OCI-LY1 (cell line): ENCODE results near the gene SLC25A10.

Experiments used
- H2AFZ ChIP-seq: fragments of 200-600 bp; sonication (generic), shearing (Covaris generic); 2 replicates; pipeline ENCODE4 v1.6.0; 2014; ENCODE audit warnings: antibody characterized with exemption, mild to moderate bottlenecking, low read length
- H3F3A ChIP-seq: fragments of 200-600 bp; sonication (generic), shearing (Covaris generic); 2 replicates; pipeline ENCODE4 v1.6.0; 2014; ENCODE audit warnings: mild to moderate bottlenecking, antibody characterized with exemption, low read length, moderate library complexity; ENCODE audit not compliant: insufficient read depth
- H3K27ac ChIP-seq: fragments of 200-600 bp; sonication (generic); 2 replicates; pipeline ENCODE4 v1.5.1; 2014; ENCODE audit warnings: low read length, mixed run types, mild to moderate bottlenecking, low read depth; ENCODE audit not compliant: poor library complexity, severe bottlenecking
- H3K27me3 ChIP-seq: fragments of 200-600 bp; sonication (generic); 2 replicates; pipeline ENCODE4 v1.6.0; 2014; ENCODE audit warnings: antibody characterized with exemption, mild to moderate bottlenecking, low read length, moderate library complexity; ENCODE audit not compliant: insufficient read depth
- H3K36me3 ChIP-seq: fragments of 200-600 bp; sonication (generic); 2 replicates; pipeline ENCODE4 v1.6.1; 2014; ENCODE audit warnings: mild to moderate bottlenecking, antibody characterized with exemption, low read length, moderate library complexity, mixed read lengths; ENCODE audit not compliant: insufficient read depth
- H3K4me1 ChIP-seq: fragments of 200-600 bp; sonication (generic); 2 replicates; pipeline ENCODE4 v1.5.1; 2014; ENCODE audit warnings: mild to moderate bottlenecking, low read length, moderate library complexity; ENCODE audit not compliant: insufficient read depth, severe bottlenecking
- H3K4me2 ChIP-seq: fragments of 200-600 bp; sonication (generic), shearing (Covaris generic); 2 replicates; pipeline ENCODE4 v1.6.1; 2014; ENCODE audit warnings: low read length
- H3K4me3 ChIP-seq: fragments of 200-600 bp; sonication (generic); 2 replicates; pipeline ENCODE4 v1.5.1; 2014; ENCODE audit warnings: low read length, low read depth, mild to moderate bottlenecking, mixed read lengths; ENCODE audit not compliant: poor library complexity, severe bottlenecking
- H3K79me2 ChIP-seq: fragments of 200-600 bp; shearing (Covaris generic); 2 replicates; pipeline ENCODE4 v1.6.1; 2016; ENCODE audit warnings: mixed run types, low read length, mixed read lengths; ENCODE audit not compliant: insufficient read depth
- H3K9ac ChIP-seq: fragments of 200-600 bp; sonication (generic), shearing (Covaris generic); 2 replicates; pipeline ENCODE4 v1.6.1; 2014; ENCODE audit warnings: mild to moderate bottlenecking, low read length, mixed read lengths
- H3K9me2 ChIP-seq: fragments of 200-600 bp; sonication (generic), shearing (Covaris generic); 2 replicates; pipeline ENCODE4 v1.6.1; 2014; ENCODE audit warnings: low read depth, mild to moderate bottlenecking, low read length, mixed read lengths
- H3K9me3 ChIP-seq: fragments of 200-600 bp; shearing (Covaris generic); 2 replicates; pipeline ENCODE4 v1.6.1; 2014; ENCODE audit warnings: low read length, mixed read lengths
- H4K20me1 ChIP-seq: fragments of 200-600 bp; sonication (generic), shearing (Covaris generic); 2 replicates; pipeline ENCODE4 v1.6.0; 2016; ENCODE audit warnings: mild to moderate bottlenecking, low read length; ENCODE audit not compliant: insufficient read depth
- EZH2 ChIP-seq: fragments of 200-600 bp; sonication (generic), shearing (Covaris generic); IDR thresholded peaks from 2 replicates; pipeline ENCODE4 v1.8.0; 2017; ENCODE audit warnings: borderline replicate concordance, mixed run types, mild to moderate bottlenecking, antibody characterized with exemption, low read length, moderate library complexity, mixed read lengths
- TF ChIP-seq, protein P1 (sequence below): fragments of 200-600 bp; sonication (generic), shearing (Covaris generic); IDR thresholded peaks from 2 replicates; pipeline ENCODE4 v1.5.1; 2017; ENCODE audit warnings: mild to moderate bottlenecking, antibody characterized with exemption, low read length, moderate library complexity, mixed read lengths

Gene SLC25A10

GRCh38 chr17:81706232-81706611 lies 5.9 kb upstream of the SLC25A10 start:
- Histone ChIP-seq H2AFZ (no peak overlapping the region), H3K9me3 (no peaks in the 10 kb centered on the region), H3K4me2 (no peak overlapping the region), H3F3A (0 out of 2 replicates have a peak, but pooled peaks cover 4% of the 10 kb centered on the region), H4K20me1 (no peaks in the 10 kb centered on the region), H3K9me2 (no peaks in the 10 kb centered on the region), H3K27ac (no peak overlapping the region), H3K27me3 (no peaks in the 10 kb centered on the region), H3K79me2 (peaks cover 28% of the 10 kb centered on the region), H3K36me3 (peaks cover 65% of the 10 kb centered on the region), H3K4me3 (no peak overlapping the region), H3K9ac (no peak overlapping the region), H3K4me1 (peaks cover 37% of the 10 kb centered on the region)
- no peak for TF ChIP-seq EZH2
- TF ChIP-seq, protein P1, sequence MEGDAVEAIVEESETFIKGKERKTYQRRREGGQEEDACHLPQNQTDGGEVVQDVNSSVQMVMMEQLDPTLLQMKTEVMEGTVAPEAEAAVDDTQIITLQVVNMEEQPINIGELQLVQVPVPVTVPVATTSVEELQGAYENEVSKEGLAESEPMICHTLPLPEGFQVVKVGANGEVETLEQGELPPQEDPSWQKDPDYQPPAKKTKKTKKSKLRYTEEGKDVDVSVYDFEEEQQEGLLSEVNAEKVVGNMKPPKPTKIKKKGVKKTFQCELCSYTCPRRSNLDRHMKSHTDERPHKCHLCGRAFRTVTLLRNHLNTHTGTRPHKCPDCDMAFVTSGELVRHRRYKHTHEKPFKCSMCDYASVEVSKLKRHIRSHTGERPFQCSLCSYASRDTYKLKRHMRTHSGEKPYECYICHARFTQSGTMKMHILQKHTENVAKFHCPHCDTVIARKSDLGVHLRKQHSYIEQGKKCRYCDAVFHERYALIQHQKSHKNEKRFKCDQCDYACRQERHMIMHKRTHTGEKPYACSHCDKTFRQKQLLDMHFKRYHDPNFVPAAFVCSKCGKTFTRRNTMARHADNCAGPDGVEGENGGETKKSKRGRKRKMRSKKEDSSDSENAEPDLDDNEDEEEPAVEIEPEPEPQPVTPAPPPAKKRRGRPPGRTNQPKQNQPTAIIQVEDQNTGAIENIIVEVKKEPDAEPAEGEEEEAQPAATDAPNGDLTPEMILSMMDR, result no peak

DNA sequence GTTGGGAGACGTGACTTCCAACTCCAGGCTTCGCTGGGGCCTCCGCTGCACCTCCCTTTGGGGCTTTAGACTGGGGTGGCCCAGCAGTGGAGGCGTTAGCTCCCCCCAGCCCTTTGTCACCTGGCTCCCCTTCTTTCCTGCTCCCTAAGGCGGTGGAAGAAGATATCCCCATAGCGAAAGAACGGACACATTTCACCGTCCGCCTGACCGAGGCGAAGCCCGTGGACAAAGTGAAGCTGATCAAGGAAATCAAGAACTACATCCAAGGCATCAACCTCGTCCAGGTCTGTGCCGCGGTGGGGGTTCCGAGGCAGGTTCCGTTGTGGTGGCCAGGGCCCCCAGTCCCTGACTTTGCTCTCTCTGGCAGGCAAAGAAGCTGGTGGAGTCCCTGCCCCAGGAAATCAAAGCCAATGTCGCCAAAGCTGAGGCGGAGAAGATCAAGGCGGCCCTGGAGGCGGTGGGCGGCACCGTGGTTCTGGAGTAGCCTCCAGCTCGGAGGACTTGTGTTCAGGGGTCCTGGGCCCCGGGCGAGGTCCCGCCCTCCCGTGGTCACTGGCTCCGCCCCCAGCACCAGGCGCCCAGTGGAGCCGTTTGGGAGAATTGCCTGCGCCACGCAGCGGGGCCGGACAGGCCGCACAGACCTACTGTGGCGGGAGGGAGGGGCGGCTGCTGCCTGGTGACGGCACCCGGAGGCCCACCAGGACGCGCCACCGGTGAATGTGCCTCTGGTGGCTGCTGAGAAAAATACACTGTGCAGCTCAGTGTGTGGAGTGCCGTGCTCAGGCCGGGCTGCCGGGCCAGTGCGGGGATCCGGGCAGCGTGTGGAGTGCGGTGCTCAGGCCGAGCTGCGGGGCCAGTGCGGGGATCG lies 5.1 kb upstream of the SLC25A10 start:
- H3K27ac ChIP-seq, result no peak overlapping the region
- H3K4me1 ChIP-seq, result peaks cover 37% of the 10 kb centered on the region
- TF ChIP-seq EZH2, result no peak
- no peaks in the 10 kb centered on the region for H3K9me3 ChIP-seq
- no peak overlapping the region for H2AFZ ChIP-seq
- no peak overlapping the region for H3K4me3 ChIP-seq
- H3K36me3 ChIP-seq, result peaks cover 57% of the 10 kb centered on the region
- H3K9me2 ChIP-seq, result no peaks in the 10 kb centered on the region
- no peaks in the 10 kb centered on the region for H3K27me3 ChIP-seq
- H3K9ac ChIP-seq, result no peak overlapping the region
- no peaks in the 10 kb centered on the region for H4K20me1 ChIP-seq
- 0 out of 2 replicates have a peak, but pooled peaks cover 4% of the 10 kb centered on the region for H3F3A ChIP-seq
- H3K79me2 ChIP-seq, result peaks cover 20% of the 10 kb centered on the region
- no peak overlapping the region for H3K4me2 ChIP-seq

GRCh38 chr17:81707725-81708646 lies 4.1 kb upstream of the SLC25A10 start:
- no peaks in the 10 kb centered on the region for H3K27me3 ChIP-seq
- no peaks in the 10 kb centered on the region for H3K9me2 ChIP-seq
- peaks cover 48% of the 10 kb centered on the region for H3K36me3 ChIP-seq
- H3K9ac ChIP-seq, result no peak overlapping the region
- no peaks in the 10 kb centered on the region for H4K20me1 ChIP-seq
- H2AFZ ChIP-seq, result no peak overlapping the region
- no peaks in the 10 kb centered on the region for H3K9me3 ChIP-seq
- peaks cover 11% of the 10 kb centered on the region for H3K79me2 ChIP-seq
- H3K4me3 ChIP-seq, result no peak overlapping the region
- H3K4me2 ChIP-seq, result no peak overlapping the region
- no peak overlapping the region for H3K27ac ChIP-seq
- TF ChIP-seq, protein P1, result no peak
- TF ChIP-seq EZH2, result no peak
- peaks cover 36% of the 10 kb centered on the region for H3K4me1 ChIP-seq
- 0 out of 2 replicates have a peak, but pooled peaks cover 4% of the 10 kb centered on the region for H3F3A ChIP-seq
